ENCODE data around the gene ACTL10. TPM values are rescaled to one million over a fixed set of nuclear protein-coding genes. Genes with fewer than 3 reads are reported as not detected.

Gene ACTL10
- total RNA-seq, 1 experiment from 2014 or later = 0.46 TPM

DNA sequence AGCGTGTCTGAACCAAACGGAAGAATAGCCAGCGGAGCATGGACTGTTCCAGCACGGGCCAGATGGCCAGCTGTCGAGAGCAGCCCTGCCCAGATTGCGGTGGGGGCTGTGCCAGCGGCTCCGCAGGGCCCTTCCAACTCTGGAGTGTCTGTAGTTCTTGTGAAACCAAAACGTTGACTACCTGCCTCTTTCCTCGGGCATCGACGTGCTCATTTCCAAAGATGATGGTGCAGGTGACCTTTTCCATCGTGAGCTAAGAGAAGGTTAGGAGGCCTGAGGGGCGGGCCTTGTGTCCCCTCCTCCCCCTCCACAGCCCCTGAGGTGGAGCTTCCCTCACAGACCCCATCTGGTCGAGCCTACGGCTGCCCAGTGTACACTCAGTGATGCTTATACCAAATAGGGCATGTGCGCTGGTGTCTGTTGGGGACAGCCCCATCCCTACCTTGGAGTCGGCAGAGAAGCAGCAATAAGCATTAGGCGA lies 17.5 kb upstream of the ACTL10 start:
- Histone ChIP-seq H3K18ac (ENCODE audit: insufficient read length, low read depth, low read length) (no peak overlapping the region), H2BK5ac (ENCODE audit: insufficient read length, low read length) (no peak overlapping the region), H3T11ph (ENCODE audit: low read length) (no peak overlapping the region), H3K9me3 (ENCODE audit: control insufficient read depth, low read depth, low read length) (no peaks in the 10 kb centered on the region), H3K9ac (ENCODE audit: extremely low read depth, insufficient read length, low read length) (no peak overlapping the region), H2BK12ac (ENCODE audit: insufficient read length, low read depth, low read length) (no peak overlapping the region), H2AFZ (ENCODE audit: low read length) (no peak overlapping the region), H4K5ac (ENCODE audit: insufficient read length, low read depth, low read length) (no peak overlapping the region), H2BK15ac (ENCODE audit: low read depth, low read length) (no peak overlapping the region), H3K23ac (ENCODE audit: insufficient read length, low read depth, low read length) (no peak overlapping the region), H3K56ac (ENCODE audit: insufficient read length, low read depth, low read length) (no peak overlapping the region), H3K79me1 (ENCODE audit: insufficient read depth, low read depth, low read length, poor library complexity, severe bottlenecking) (no peaks in the 10 kb centered on the region), H3K4me1 (ENCODE audit: insufficient read depth, low read length) (no peaks in the 10 kb centered on the region), H2AK5ac (ENCODE audit: insufficient read length, low read length) (no peak overlapping the region), H4K20me1 (ENCODE audit: control insufficient read depth, insufficient read depth, insufficient read length) (no peaks in the 10 kb centered on the region), H3K23me2 (ENCODE audit: insufficient read length, low read depth, low read length, poor library complexity, severe bottlenecking) (no peaks in the 10 kb centered on the region), H3K14ac (ENCODE audit: insufficient read depth, low read length) (no peak overlapping the region), H3K27ac (ENCODE audit: insufficient read length, low read depth, low read length) (no peak overlapping the region), H3K27me3 (ENCODE audit: insufficient read depth, low read length) (no peaks in the 10 kb centered on the region), H3K4ac (ENCODE audit: low read depth, low read length) (no peak overlapping the region), H4K91ac (ENCODE audit: insufficient read length, low read depth, low read length) (no peak overlapping the region), H3K4me2 (ENCODE audit: insufficient read depth, insufficient read length, low read length) (no peak overlapping the region), H2BK20ac (ENCODE audit: low read depth, low read length, poor library complexity, severe bottlenecking) (no peak overlapping the region), H2BK120ac (ENCODE audit: low read depth, low read length, poor library complexity, severe bottlenecking) (no peak overlapping the region), H4K8ac (replicated peaks; ENCODE audit: insufficient read length, low read depth, low read length) (no peak overlapping the region), H3K79me2 (ENCODE audit: insufficient read depth, low read length) (no peaks in the 10 kb centered on the region)
- Mint-ChIP-seq H3K27me3 (ENCODE audit: low read depth) (no peaks in the 10 kb centered on the region; the same call in 1 of the 2 replicates), H3K4me1 (peaks cover 23 to 26% of the 10 kb centered on the region in 2 experiments), H3K9me3 (no peaks in the 10 kb centered on the region), H3K27ac (peak overlapping the region in 1 of 3 experiments; percentile 44; a peak in 1 of 7 replicates), H3K4me3 (no peak overlapping the region), H3K36me3 (ENCODE audit: insufficient read depth in 1 of 3, low read depth in 3 of 3) (peaks cover 13 to 21% (median 20%) of the 10 kb centered on the region in 3 experiments; a peak in 6 of 7 replicates)
- TF ChIP-seq, protein P1, sequence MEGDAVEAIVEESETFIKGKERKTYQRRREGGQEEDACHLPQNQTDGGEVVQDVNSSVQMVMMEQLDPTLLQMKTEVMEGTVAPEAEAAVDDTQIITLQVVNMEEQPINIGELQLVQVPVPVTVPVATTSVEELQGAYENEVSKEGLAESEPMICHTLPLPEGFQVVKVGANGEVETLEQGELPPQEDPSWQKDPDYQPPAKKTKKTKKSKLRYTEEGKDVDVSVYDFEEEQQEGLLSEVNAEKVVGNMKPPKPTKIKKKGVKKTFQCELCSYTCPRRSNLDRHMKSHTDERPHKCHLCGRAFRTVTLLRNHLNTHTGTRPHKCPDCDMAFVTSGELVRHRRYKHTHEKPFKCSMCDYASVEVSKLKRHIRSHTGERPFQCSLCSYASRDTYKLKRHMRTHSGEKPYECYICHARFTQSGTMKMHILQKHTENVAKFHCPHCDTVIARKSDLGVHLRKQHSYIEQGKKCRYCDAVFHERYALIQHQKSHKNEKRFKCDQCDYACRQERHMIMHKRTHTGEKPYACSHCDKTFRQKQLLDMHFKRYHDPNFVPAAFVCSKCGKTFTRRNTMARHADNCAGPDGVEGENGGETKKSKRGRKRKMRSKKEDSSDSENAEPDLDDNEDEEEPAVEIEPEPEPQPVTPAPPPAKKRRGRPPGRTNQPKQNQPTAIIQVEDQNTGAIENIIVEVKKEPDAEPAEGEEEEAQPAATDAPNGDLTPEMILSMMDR (conservative IDR thresholded peaks at IDR 0.05) = no peak
- DNase-seq = no peak
- WGBS (ENCODE audit: extremely low coverage, insufficient read length, low lambda C conversion rate) = no CpG with 5 or more reads among the region's 19 CpGs

Measured in H9 (cell line).